ENCODE results near the gene ABR.
"Not testable (repeated sequence)": the region's sequence is repeated elsewhere in the genome, so short reads cannot be mapped to it uniquely, and the experiment has no call there.

The ABR gene

GRCh38 chr17:1060991-1061390 is 118.8 kb downstream of the ABR start:
- DNase-seq = no peak

GRCh38 chr17:1059131-1059795 is 120.5 kb downstream of the ABR start:
- DNase-seq = no peak

GRCh38 chr17:1058423-1059130 is 121.2 kb downstream of the ABR start:
- no peak for DNase-seq

- DNase-seq = peak; percentile 60
These were observed 123.0 kb downstream of the ABR start for GRCh38 chr17:1056761-1057160.

- no peak for DNase-seq
These were observed 123.8 kb downstream of the ABR start for GRCh38 chr17:1055751-1056645.

- no peak for DNase-seq
These were observed 124.5 kb downstream of the ABR start for GRCh38 chr17:1055231-1055630.

- DNase-seq = no peak
These were observed 125.1 kb downstream of the ABR start for GRCh38 chr17:1054656-1055055.

GRCh38 chr17:1053661-1054360 is 126.0 kb downstream of the ABR start:
- no peak for DNase-seq

GRCh38 chr17:1050996-1051925 is 128.5 kb downstream of the ABR start:
- DNase-seq = no peak

- no peak for DNase-seq
These were observed 129.4 kb downstream of the ABR start for GRCh38 chr17:1050246-1050995.

- DNase-seq = no peak
These were observed 130.1 kb downstream of the ABR start for GRCh38 chr17:1049446-1050225.

GRCh38 chr17:1048516-1049115 is 131.2 kb downstream of the ABR start:
- DNase-seq = not testable (repeated sequence)

GRCh38 chr17:1047879-1048470 is 131.8 kb downstream of the ABR start:
- DNase-seq = no peak

- DNase-seq = no peak
These were observed 132.5 kb downstream of the ABR start for GRCh38 chr17:1047177-1047878.

- DNase-seq = no peak
These were observed 134.3 kb downstream of the ABR start for GRCh38 chr17:1045456-1045855.

GRCh38 chr17:1044387-1045009 is 135.3 kb downstream of the ABR start:
- DNase-seq = not testable (repeated sequence)

GRCh38 chr17:1043601-1044251 is 136.1 kb downstream of the ABR start:
- no peak for DNase-seq

GRCh38 chr17:1042486-1042885 is 137.3 kb downstream of the ABR start:
- no peak for DNase-seq

Data from NCI-H2107 (cell line).